ENCODE results near the gene SIRT4.

SIRT4 gene

GRCh38 chr12:120358412-120359100 lies 56.4 kb downstream of the SIRT4 start:
- Histone ChIP-seq H3K27ac (no peak overlapping the region), H3K4me3 (no peak overlapping the region)
- no peak for DNase-seq (ENCODE audit: low spot score)
- TF ChIP-seq, protein P1, sequence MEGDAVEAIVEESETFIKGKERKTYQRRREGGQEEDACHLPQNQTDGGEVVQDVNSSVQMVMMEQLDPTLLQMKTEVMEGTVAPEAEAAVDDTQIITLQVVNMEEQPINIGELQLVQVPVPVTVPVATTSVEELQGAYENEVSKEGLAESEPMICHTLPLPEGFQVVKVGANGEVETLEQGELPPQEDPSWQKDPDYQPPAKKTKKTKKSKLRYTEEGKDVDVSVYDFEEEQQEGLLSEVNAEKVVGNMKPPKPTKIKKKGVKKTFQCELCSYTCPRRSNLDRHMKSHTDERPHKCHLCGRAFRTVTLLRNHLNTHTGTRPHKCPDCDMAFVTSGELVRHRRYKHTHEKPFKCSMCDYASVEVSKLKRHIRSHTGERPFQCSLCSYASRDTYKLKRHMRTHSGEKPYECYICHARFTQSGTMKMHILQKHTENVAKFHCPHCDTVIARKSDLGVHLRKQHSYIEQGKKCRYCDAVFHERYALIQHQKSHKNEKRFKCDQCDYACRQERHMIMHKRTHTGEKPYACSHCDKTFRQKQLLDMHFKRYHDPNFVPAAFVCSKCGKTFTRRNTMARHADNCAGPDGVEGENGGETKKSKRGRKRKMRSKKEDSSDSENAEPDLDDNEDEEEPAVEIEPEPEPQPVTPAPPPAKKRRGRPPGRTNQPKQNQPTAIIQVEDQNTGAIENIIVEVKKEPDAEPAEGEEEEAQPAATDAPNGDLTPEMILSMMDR (IDR thresholded peaks at IDR 0.05), result no peak

GRCh38 chr12:120359128-120359527 lies 57.0 kb downstream of the SIRT4 start:
- H3K27ac ChIP-seq, result no peak overlapping the region
- TF ChIP-seq, protein P1 (IDR thresholded peaks at IDR 0.05), result no peak
- no peak overlapping the region for H3K4me3 ChIP-seq
- no peak for DNase-seq (ENCODE audit: low spot score)

GRCh38 chr12:120361506-120362208 lies 59.5 kb downstream of the SIRT4 start:
- Histone ChIP-seq H3K27ac (no peak overlapping the region), H3K4me3 (peak overlapping the region; percentile 70)
- no peak for DNase-seq (ENCODE audit: low spot score)
- TF ChIP-seq, protein P1 (IDR thresholded peaks at IDR 0.05), result no peak
